KOPT-K1 (cell line): ENCODE data around the gene ZBTB7B.

Experiments
- H3K27ac ChIP-seq: fragments of 200-600 bp; sonication (generic); 2 replicates; pipeline ENCODE4 v1.5.1; 2016; ENCODE audit warnings: antibody characterized with exemption, mild to moderate bottlenecking, low read depth, low read length; ENCODE audit not compliant: poor library complexity, severe bottlenecking
- H3K36me3 ChIP-seq: fragments of 200-600 bp; sonication (generic); 2 replicates; pipeline ENCODE4 v1.5.1; 2017; ENCODE audit warnings: antibody characterized with exemption, mild to moderate bottlenecking, low read length, moderate library complexity; ENCODE audit not compliant: insufficient read depth
- H3K9me3 ChIP-seq: fragments of 200-600 bp; sonication (generic); 2 replicates; pipeline ENCODE4 v1.5.1; 2017; ENCODE audit warnings: antibody characterized with exemption, low read length, mild to moderate bottlenecking; ENCODE audit not compliant: insufficient read depth, poor library complexity, severe bottlenecking

Gene ZBTB7B

DNA sequence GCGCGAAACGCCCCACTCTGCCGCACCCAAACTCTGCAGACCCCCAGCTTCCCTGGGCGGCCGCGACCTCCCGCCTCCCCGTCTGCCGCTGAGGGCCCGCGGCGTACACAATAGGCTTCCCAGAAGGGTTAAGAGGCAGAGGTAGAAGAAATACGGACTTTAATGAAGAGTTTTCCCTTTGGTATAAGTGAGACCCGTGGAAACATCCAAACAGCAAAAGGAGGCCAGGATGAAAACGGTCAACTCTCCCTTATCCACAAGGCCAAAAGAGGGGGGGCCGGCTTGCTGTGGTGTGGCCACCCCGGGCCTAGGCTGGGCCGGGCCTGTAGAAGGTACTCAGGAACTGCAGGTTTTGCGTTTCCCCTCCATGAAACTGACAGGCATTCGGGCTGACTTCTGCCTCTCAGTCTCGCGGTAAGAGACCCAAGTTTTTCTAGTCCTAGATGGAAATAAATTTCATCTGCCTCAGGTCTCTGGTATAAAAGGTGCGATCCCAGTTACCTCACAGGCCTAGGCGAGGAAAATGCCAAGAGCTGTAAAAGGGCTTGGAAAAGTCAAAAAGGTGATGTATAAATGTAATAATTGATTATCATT is 40.3 kb upstream of the ZBTB7B start:
- Histone ChIP-seq H3K36me3 (peaks cover 69% of the 10 kb centered on the region), H3K27ac (peak overlapping the region; percentile 97), H3K9me3 (no peaks in the 10 kb centered on the region)

DNA sequence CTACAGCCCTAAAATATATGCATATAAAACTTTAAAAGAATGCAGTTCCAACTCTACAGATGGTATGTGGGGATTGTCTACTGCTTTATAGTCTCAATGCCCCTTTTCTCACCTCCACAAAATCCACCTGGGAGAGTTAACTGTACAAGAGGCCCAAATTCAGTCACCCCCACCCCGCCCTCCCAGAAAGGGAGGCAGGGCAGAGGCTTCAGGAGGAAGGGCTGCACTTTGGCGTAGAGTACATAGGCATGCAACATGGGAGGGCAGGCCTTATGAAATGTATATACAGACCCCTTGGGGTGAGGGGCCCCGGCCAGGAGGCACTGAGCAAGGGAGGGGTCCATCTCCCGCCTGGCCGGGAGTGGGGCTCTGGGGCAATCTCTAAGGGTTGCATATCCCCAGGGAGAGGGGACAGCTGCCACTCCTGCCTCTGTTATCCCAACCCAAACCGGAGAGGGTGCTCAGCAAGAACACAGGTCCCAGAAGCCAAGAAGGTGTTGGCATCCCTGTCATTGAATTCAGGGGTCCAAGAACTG is 39.7 kb upstream of the ZBTB7B start:
- H3K9me3 ChIP-seq: no peaks in the 10 kb centered on the region
- H3K36me3 ChIP-seq: peaks cover 72% of the 10 kb centered on the region
- peak overlapping the region; percentile 97 for H3K27ac ChIP-seq

DNA sequence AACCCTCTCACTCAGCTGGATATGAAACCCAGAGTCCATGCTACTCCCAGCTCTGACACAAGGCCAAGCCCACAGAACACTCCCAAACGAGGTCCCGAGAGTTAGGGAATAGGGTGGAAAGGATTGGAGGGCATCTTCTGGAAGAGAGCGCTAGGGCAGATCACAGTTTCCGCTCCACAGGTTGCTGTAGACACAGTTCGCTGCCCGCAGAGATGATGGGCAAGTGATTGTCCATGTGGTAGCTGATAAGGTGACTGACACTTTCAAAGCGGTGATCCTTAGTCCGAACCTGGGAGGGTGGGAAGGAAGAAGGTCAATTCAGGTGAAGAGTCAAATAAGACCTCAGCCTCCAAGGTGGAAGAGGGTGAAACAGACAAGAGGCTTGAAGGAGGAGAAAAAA is 39.0 kb upstream of the ZBTB7B start:
- Histone ChIP-seq H3K27ac (no peak overlapping the region), H3K9me3 (no peaks in the 10 kb centered on the region), H3K36me3 (peaks cover 72% of the 10 kb centered on the region)

DNA sequence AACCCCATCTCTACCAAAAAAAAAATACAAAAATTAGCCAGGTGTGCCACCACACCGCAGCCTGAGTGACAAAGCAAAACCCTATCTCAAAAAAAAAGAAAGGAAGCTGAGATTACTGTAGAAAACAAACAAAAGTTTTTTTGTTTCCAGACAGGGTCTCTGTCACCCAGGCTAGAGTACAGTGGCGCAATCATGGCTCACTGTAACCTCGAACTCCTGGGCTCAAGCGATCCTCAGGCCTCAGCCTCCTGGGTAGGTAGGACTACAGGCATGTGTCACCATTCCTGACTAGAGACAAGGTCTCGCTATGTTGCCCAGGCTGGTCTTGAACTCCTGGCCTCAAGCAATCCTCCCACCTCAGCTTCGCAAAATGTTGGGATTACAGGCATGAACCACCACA is 38.2 kb upstream of the ZBTB7B start:
- H3K27ac ChIP-seq: no peak overlapping the region
- no peaks in the 10 kb centered on the region for H3K9me3 ChIP-seq
- H3K36me3 ChIP-seq: peaks cover 72% of the 10 kb centered on the region

DNA sequence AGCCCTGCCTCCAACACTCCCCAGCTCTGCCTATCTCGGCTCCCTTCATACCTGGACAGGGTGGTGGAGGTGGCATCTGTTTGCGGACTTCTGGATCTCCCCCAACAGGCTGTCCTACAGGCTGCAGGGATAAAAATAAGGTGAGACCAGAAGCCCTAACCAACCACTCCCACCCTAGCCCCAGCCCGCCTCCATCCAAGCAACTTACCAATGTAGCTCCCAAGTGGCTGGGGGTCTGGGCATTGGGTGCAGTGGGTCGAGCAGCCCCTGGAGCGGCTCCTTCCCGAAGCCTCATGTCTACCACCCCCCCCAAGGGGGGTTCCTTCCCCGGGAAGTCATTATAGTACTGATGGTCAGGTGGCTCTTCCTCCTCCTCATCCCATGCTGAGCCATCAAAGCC is 36.5 kb upstream of the ZBTB7B start:
- Histone ChIP-seq H3K36me3 (peaks cover 72% of the 10 kb centered on the region), H3K27ac (no peak overlapping the region), H3K9me3 (no peaks in the 10 kb centered on the region)

DNA sequence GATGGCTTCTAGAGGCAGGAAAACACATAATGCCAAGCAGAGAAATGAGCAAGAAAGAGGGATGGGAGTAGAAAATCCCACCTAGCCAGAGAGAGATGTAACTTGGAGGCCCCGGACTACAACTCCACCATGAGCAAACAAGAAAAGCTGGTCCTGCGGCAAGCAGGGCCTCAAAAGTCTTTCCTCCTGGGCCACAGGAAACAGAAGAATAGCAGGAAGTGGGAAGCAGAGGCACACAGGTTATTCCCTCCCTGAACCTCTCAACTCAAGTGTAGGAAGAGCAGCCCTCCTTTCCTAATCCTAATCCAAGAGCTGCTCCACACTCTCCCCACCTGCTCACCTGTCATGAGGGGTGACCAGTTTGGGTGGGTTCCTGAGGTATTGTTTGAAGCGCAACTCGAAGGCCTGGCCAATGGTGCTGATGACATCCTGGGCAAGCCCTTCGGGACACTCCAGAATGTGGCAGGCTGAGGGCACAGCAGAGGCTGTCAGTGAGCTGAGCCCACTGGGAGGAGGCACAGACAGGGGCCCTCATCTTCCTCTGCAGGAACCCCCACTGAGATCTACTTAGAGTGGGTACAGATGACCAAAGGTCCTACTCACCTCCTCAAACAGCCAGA is 35.2 kb upstream of the ZBTB7B start:
- Histone ChIP-seq H3K27ac (no peak overlapping the region), H3K36me3 (peaks cover 74% of the 10 kb centered on the region), H3K9me3 (no peaks in the 10 kb centered on the region)

DNA sequence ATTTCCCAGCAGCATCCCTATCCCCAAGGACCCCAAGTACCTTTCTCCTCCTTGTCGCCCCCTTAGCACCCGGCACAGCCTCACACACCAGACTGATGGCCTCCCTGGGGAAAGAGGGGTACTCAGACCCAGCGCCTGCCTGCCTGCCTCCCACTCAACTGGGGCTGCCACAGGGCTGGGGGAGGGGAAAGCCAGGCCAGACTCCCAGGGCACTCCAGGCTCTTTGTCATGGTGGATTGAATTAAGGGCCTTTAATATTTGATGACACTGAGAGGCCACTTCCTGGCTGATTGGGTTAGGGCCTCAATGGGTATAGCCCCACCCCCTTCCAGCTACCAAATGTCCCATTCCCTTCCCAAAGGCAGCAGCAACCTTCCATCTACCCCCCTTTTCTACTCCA is 33.9 kb upstream of the ZBTB7B start:
- H3K36me3 ChIP-seq: peaks cover 66% of the 10 kb centered on the region
- H3K27ac ChIP-seq: no peak overlapping the region

DNA sequence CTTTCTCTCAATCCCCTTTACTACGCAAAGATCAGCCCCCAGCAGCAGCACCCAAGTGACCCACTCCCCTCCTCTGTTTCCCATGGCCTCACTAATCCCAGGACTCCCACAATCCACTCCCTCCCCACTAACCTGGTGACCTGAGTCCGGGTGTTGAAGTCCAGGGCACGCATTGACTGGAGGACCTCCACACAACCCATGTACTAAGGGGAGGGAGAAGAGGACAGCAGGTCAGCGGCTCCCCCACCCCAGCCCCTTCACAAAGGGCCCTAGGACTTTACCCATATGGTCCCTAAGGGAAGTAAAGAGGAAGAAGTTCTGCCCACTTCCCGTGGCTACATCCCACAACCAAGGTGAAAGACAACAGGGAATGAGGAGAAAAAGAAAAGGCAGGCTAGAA is 33.4 kb upstream of the ZBTB7B start:
- Histone ChIP-seq H3K36me3 (peaks cover 61% of the 10 kb centered on the region), H3K27ac (no peak overlapping the region)

More for the DNA sequence above, 33.9 kb upstream of the ZBTB7B start:
- H3K9me3 ChIP-seq: no peaks in the 10 kb centered on the region

DNA sequence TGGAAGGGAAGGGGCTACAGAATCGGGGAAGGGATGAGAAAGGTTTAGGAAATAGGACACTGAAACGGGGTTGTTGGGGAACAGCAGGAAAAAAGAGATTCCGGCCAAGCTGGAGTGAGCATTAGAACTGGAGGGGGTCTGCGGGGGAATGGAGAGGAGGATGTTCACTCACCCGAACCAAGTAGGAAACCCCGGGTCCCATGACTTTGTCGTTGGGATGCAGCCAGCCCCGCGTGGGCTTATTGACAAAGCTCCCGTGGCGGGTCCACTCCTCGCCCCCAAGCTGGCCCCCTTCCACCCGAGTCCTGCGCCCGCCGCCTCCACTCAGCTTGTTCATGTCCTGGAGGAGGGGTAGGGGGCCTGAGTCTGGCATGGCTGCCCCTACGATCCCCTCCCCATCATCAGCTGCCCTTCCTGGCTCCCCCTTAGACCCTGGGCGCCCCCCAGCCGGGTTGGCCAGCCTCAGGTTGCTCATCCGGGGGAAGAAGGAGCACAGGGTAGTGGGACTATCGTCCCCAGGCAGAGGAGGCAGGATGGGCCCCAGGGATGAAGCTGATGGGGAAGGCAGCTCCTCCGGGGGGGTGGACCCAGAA is 32.6 kb upstream of the ZBTB7B start:
- H3K36me3 ChIP-seq: peaks cover 54% of the 10 kb centered on the region
- H3K27ac ChIP-seq: no peak overlapping the region
- H3K9me3 ChIP-seq: no peaks in the 10 kb centered on the region

More for the DNA sequence above, 33.4 kb upstream of the ZBTB7B start:
- no peaks in the 10 kb centered on the region for H3K9me3 ChIP-seq

DNA sequence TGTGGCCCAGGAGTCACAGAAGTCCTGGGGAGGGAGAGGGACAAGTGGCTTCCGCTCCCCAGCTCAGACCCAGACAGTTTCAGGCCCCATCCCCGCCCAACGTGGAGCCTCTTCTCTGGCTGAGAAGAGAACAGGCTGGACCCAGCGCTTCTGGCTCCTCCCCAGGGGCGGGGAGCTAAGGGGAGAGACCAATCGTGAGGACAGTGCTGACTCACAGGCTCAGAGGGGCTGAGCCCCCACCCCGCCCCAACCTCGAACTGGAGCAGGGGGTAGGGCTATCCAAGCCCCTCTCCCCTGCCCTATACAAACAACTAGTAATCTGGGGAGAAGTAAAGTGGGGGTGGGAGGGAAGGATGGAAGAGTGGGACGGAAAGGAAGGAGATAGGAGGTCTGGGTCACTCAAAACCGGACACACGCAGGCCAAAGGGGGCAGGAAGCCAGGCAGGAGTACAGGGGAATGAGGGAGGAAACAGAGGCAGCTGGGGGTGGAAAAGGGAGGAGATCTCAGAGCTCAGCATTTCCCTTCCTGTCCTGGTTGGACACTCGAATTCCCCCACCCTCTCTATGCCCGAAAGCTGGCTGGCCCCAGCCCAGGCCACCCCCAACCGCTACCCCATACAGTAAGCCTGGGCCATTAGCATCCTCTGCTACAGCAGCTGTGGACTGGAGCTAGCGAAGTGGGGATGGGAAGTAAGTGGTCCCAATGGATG is 31.8 kb upstream of the ZBTB7B start, which contains the start of gene SHC1:
SHC1 (minus strand) TSS at position 117 of the 710 bp plus-strand sequence. CDS start 221 bp downstream, outside the sequence.
- no peak within 1 kb of the TSS for H3K27ac ChIP-seq

DNA sequence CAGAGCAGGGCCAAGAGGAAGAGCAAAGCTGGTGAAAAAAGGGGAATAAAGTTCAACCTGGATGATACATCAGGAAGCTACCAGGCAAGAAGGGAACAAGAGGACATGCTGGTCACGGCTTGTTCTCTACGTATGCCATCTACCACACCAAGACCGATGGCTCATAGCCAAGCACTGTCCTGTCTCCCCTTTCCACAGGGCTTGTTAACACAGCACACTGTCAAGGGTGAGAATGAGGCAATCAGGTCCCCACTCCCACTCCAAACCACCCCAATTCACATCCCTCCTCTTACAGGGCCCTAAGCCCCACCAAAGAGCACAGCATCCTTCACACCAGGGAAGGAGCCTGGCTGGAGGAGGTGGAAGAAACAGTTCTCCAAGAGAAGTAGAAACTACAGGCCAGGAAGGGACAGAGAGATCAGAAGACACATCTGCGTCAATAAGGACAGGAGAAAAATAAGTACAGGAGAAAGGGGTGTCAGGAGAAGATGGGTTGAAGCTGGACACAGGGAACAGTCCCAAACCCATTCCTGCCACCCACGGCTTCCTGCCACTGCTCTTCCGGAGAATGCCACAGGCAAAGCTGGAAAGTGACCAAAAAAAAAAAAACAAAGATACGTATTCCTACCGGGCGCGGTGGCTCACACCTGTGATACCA is 31.1 kb upstream of the ZBTB7B start:
- no peaks in the 10 kb centered on the region for H3K9me3 ChIP-seq
- peaks cover 39% of the 10 kb centered on the region for H3K36me3 ChIP-seq
- H3K27ac ChIP-seq: no peak overlapping the region

More for the DNA sequence above, 31.8 kb upstream of the ZBTB7B start, which contains the start of gene SHC1:
- no peaks in the 10 kb centered on the region for H3K9me3 ChIP-seq
- peaks cover 46% of the 10 kb centered on the region for H3K36me3 ChIP-seq

DNA sequence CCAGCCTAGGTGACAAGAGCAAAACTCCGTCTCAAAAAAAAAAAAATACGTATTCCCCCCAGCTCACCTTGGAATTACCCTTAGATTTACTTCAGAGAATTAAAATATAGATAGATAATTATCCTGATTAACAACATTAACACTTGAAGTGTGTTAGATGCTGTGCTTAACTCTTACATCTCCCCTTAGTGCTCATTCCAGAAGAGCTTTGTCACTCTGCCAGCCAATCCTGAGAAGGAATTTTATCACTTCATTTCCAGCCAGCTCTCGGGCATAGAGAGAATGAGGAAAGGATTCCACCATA is 30.4 kb upstream of the ZBTB7B start:
- no peak overlapping the region for H3K27ac ChIP-seq
- peaks cover 34% of the 10 kb centered on the region for H3K36me3 ChIP-seq
- no peaks in the 10 kb centered on the region for H3K9me3 ChIP-seq

DNA sequence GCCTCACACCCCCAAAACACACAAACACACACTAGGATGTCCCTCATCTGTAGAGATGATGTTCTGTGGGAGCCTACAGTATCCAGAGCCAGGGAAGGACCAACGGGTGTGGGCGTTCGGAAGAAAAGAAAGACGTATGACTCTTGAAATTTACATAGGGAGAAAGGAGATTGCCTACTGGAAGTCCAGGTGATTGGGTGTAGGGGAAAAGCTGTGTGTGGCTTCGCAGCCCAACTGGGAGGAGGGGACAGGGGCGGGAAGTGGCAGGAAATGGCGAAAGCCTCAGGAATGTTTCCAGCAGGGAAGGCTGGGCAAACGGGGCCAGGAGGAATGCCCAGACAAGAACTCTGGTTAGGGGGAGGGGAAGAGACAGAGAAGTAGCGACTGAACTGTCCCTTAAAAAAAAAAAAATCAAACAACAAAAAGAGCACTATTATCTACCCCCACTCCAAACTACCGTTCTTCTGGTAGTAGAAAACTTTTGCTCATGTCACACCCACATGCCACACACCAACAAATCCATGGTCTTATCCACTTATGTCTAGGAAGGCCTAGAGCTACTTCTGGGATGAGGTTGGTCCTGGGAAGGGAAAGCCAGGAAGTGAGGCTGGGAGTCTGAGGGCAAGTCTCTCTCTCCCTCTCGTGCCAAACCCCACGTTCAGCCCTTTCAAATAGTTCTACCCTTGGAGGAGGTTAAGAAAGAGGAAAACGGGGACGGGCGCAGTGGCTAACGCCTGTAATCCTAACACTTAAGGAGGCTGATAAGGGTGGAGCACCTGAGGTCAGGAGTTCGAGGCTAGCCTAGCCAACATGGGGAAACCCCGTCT is 29.9 kb upstream of the ZBTB7B start:
- Histone ChIP-seq H3K9me3 (no peaks in the 10 kb centered on the region), H3K27ac (no peak overlapping the region), H3K36me3 (peaks cover 34% of the 10 kb centered on the region)
